BE2C (cell line): ENCODE data around the gene PHTF2.

Experiments
- DNase-seq: peaks from one replicate; pipeline ENCODE4 v3.0.0-alpha.2; 2020
- H3K27me3 ChIP-seq: fragments of 250-450 bp; sonication (Bioruptor Pico); 2 replicates; pipeline ENCODE4 v1.5.1; 2020; ENCODE audit warnings: mild to moderate bottlenecking
- H3K36me3 ChIP-seq: fragments of 250-450 bp; sonication (Bioruptor Pico); 2 replicates; pipeline ENCODE4 v1.5.1; 2020; ENCODE audit warnings: mild to moderate bottlenecking
- H3K4me1 ChIP-seq: fragments of 250-450 bp; sonication (Bioruptor Pico); 2 replicates; pipeline ENCODE4 v1.5.1; 2020
- H3K4me3 ChIP-seq: 2 replicates; pipeline ENCODE4 v1.5.1; 2011; ENCODE audit warnings: low read depth, low read length
- H3K9me3 ChIP-seq: fragments of 250-450 bp; sonication (Bioruptor Pico); 2 replicates; pipeline ENCODE4 v1.5.1; 2020
- CTCF ChIP-seq: IDR thresholded peaks from 2 replicates; pipeline ENCODE4 v1.5.1; 2012; ENCODE audit warnings: mild to moderate bottlenecking, low read depth, low read length

Gene PHTF2

GRCh38 chr7:77802557-77803405 is 4.2 kb downstream of the PHTF2 start:
- Histone ChIP-seq H3K9me3 (no peaks in the 10 kb centered on the region), H3K27me3 (no peaks in the 10 kb centered on the region), H3K36me3 (no peaks in the 10 kb centered on the region), H3K4me1 (no peaks in the 10 kb centered on the region; the same call in 1 of the 2 replicates), H3K4me3 (no peak overlapping the region)
- TF ChIP-seq CTCF = no peak
- no peak for DNase-seq

- no peak for DNase-seq
These were observed 7.9 kb downstream of the PHTF2 start for GRCh38 chr7:77806425-77806824.

GRCh38 chr7:77808517-77808916 is 9.9 kb downstream of the PHTF2 start:
- Histone ChIP-seq H3K36me3 (peaks cover 4% of the 10 kb centered on the region; the same call in 1 of the 2 replicates), H3K4me1 (peaks cover 8% of the 10 kb centered on the region), H3K4me3 (no peak overlapping the region), H3K9me3 (no peaks in the 10 kb centered on the region), H3K27me3 (no peaks in the 10 kb centered on the region)
- TF ChIP-seq CTCF = no peak
- DNase-seq = no peak

More at GRCh38 chr7:77806425-77806824, 7.9 kb downstream of the PHTF2 start:
- H3K36me3 ChIP-seq = peaks cover 4% of the 10 kb centered on the region; the same call in 1 of the 2 replicates
- no peaks in the 10 kb centered on the region; the same call in 1 of the 2 replicates for H3K4me1 ChIP-seq
- no peaks in the 10 kb centered on the region for H3K27me3 ChIP-seq
- no peak overlapping the region for H3K4me3 ChIP-seq
- no peaks in the 10 kb centered on the region for H3K9me3 ChIP-seq
- no peak for TF ChIP-seq CTCF

- no peak for TF ChIP-seq CTCF
- no peaks in the 10 kb centered on the region for H3K9me3 ChIP-seq
- H3K36me3 ChIP-seq = peaks cover 4% of the 10 kb centered on the region; the same call in 1 of the 2 replicates
- no peak overlapping the region for H3K4me3 ChIP-seq
- peaks cover 8% of the 10 kb centered on the region for H3K4me1 ChIP-seq
- no peak for DNase-seq
- no peaks in the 10 kb centered on the region for H3K27me3 ChIP-seq
These were observed 13.1 kb downstream of the PHTF2 start for GRCh38 chr7:77811516-77812289.

GRCh38 chr7:77812290-77812685 is 13.7 kb downstream of the PHTF2 start:
- Histone ChIP-seq H3K4me1 (peaks cover 8% of the 10 kb centered on the region), H3K4me3 (no peak overlapping the region), H3K36me3 (peaks cover 4% of the 10 kb centered on the region; the same call in 1 of the 2 replicates), H3K9me3 (no peaks in the 10 kb centered on the region), H3K27me3 (no peaks in the 10 kb centered on the region)
- no peak for DNase-seq
- no peak for TF ChIP-seq CTCF
